Fibroblast of skin of right biceps (primary cell): Measurements from ENCODE around the gene ADAMTSL3.
"Not testable (repeated sequence)": the region's sequence is repeated elsewhere in the genome, so short reads cannot be mapped to it uniquely, and the experiment has no call there.

Experiments
- DNase-seq: peaks from one replicate; pipeline ENCODE4 v3.0.0-alpha.2; 2013

ADAMTSL3 gene

DNA sequence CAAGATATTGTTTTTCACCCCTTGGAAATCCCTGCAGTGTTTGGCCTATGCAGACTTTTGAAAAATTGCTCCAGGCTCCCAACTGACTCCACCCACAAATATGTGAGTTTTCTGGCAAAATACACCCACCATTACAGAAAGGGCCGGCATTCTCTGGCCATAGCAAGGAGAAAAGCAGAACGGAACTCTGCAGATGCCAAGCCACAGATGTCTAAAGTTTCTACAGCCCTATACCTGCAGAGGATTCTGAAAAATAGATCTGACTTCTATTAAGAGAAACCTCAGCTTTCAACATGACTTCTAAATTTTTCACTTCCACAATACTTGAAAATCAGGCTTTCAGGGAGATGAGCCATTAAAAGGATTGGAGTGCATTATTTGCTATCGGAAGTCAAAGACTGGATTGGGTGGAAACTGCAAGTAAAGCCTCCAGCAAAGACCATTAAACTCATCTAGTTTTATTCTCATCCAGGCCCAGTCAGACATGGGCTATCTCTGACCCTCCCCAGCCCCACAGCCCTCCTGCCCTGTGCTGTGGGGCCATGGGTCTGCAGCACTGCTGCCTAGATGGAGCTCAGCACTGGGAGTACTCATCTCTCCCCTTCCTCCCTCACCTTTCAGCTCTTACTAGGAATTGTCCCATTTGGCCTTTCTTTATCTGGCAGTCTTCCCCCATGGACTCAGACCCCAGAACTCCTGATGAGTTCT is 338.6 kb downstream of the ADAMTSL3 start:
- no peak for DNase-seq

DNA sequence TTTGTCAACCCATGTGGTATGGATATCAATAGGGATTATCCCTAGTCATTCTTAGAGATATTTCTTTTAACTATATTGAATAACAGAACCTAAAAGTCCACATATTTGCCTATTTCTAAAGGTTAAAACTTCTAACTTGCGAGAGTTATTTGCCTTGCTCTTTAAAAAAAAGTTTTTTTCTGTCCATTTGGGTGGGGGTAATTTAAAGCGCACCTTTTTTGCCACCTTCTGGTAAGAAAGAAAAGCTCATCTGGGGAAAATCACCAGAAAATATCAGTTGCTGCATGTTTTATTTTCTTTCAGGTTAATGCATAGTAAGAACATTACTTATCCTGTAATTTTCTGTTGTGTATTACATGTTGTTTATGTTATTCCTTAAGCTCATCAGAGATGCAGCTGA is 339.7 kb downstream of the ADAMTSL3 start:
- DNase-seq, result no peak

DNA sequence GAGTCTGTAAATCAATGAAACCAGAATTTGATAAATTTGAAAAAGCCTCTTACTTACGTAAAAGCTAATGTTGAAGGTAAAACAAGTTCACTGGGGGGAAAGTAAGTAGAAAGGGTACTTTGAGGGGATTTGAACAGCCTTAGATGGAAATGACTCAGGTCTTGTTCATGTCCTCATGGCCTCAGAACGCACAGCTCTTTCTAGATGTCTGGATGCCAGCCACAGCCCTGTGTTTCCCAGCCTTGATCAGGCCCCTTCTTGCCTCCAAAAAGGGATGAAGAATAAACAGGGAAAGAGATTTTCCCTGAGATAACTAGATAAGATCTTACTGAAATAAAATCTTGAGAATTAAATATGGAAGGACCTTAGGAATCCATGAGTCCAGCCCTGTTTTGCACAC is 344.6 kb downstream of the ADAMTSL3 start:
- peak; percentile 76 for DNase-seq

DNA sequence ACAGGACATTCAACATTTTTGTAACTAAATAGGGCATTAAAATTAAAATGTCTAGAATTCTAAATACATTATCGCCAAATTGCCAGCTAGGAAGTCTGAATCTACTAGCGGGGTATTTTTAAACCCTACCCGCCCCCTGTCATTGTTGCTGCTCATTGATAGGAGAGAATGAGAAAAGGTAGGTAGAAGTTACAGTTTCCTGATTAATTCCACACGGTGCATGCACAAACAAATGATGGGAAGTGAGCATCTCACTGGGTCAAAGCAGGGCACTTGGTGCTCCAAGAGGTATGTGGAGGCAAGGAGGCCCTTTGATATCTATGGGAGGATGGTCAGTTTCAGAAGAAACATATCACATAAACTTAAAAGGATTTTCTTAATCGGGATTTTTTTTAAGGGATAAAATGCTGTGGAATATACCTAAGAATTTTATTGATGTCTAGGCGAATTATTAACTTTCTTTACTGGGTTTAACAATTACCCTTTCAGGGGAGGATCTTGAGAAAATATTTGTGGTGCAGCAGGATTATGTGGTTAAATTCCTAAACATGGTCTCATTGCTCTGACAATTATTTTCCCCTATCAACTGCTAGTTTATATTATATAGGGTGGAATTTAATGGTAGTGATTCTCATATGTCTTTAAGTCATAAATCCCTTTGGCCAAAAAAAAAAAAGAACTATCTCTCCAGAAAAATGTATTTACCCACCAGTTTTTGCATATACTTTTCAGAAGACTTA is 345.6 kb downstream of the ADAMTSL3 start:
- peak; percentile 85 for DNase-seq

DNA sequence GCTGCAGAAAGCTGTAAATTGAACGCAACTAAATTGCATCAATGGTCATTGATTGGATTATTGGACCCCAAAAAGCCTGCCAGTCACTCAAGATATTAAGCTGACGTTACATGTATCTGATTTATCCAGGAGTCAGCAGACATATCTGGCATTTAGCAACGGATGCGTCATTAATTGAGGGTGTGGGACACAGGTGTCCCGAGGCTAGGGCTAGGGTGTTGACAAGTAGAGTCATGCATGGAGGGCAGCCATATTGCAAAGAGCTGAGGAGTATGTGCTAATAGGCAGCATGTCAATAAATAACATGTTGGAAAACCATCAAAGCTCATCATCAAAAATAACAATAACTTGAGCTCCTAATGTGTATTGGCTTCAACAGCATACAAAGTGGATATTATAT is 347.1 kb downstream of the ADAMTSL3 start:
- peak; percentile 6 for DNase-seq

DNA sequence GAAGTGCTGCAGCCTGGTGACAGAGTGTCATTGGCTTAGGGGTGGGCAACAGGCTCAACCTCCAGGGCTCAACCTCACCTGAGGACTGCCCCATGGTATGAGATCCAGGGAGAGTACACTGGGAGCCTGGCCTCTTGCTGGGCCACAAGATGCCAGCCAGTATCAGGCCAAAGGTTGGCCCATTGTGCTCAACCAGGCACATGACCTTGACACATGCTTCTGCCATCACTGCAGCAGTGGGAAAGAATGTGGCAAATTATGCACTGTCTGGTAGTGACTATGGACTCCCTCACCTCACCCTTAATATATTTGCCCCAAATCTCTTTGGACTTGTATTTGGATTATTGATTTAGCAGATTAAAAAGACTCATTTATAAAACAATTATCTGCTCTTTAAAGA is 347.7 kb downstream of the ADAMTSL3 start:
- no peak for DNase-seq

DNA sequence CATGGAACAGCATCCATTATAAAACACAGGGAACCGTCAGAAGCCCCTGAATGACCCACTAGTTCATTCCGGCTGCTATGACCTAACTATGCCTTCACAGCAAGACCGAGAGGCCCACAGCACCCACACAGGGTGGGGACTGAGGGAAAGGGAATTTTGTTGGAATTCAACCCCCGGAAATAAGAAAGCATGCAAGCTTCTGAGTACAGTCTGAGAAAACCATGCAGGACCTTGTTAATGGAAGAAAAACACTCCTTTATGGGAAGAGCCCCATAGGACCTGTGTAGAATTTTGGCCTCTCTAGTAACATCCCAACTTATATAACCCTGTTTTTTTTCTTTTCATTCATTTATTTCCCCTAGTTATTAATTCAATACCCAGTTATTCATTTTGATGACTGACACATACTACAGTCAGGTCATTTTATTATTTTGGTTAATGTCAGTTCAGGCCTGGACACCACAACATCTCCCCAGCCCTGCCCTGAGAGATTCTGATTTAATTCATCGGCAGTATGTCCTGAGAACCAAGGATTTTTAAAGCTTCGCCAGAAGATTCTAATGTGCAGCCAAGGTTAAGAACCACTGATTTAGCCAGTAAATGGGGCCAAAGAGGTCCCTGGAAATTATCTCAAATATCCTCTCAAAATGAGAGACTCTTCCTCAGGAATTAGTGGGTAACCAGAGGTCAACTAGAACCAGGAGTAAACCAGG is 350.0 kb downstream of the ADAMTSL3 start:
- DNase-seq, result no peak

DNA sequence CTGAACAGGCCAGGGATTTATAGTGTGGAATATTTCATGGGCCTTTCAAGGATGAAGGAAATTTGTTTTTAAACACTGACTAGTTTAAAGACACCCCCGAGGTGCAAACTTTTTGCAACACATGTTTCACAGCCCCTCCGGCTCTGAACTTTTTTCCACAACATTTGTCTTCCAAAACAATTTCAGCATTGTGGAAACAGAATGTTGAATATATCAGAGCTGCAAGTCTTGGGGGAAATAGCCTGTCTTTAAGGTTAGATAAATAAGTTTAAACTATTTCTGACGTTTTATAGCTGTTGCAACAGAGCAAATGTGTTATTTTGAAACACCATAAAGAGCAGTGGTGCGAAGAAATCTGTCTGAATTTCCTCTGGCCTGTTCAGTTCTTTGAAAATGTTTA is 352.5 kb downstream of the ADAMTSL3 start:
- peak; percentile 2 for DNase-seq

DNA sequence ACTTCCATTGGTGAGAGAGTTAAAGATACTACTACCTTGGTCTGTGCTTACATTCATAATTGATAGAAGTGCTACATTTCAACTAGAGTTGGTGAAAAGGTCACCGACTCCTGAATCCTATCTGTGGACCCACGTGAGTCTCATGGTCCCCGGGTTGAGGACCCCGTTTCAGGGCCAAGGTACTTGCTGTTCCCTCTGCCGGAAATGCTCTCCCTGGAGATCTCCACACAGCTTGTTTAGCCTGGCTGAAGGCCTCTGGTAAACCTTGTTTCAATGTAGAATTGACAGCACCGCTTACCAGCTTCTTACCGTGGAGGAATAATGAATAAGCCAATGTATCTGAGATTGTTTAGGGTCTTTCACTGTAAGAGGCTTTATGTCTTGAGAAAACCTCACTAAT is 355.7 kb downstream of the ADAMTSL3 start:
- no peak for DNase-seq

DNA sequence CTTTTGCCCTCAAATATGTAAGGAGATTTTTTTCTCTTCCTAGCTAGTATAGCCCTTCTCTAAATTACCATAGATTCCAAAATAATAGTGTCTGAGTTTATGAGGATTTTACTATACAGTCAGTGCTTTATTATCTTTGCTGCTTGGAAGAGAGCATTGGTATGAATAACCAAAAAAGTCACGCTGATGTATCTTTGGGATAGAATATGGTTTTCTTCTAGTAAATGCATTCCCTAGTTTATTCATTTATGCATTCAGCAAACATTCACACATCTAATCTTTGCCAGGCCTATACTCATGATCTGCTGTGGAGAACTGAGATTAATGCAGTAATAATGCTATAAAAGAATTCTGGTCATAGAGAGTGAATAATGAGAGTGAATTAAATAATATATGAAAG is 356.3 kb downstream of the ADAMTSL3 start:
- no peak for DNase-seq

DNA sequence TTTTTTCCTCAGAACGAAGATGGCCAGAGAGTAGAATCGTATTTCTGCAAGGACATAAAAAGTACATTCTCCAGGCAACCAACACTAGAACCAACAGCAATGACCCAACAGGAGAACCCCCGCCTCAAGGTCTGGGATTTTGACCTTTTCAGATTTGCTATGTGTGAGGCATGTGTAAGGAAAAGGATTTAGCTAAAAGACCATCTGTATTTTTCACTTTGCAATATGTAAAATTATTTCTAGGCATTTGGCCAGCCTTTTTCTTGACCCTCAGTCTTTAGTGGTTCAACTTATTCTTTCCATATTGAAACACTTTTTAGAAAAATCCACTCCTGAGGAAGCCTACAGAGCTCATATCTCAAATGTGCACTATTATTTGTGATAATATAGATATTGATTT is 362.4 kb downstream of the ADAMTSL3 start:
- DNase-seq, result no peak

DNA sequence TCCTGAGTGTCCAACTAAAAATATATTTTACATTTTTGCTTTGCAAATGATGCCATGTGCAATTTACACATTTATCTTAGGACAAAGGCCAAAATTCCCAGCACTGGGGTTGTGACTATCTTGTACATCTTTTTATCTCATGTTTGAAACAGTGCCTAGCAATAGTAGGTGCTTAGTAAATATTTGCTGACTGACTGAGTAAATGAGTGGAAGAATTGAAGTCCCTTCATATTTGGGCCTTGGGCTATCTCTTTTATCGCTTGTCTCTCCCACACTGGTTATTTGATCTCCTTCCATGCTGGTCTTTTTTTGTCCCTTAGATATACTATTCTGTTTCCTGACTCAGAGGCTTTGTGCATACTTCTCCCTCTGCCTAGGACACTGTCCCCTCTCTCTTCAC is 368.6 kb downstream of the ADAMTSL3 start:
- no peak for DNase-seq

DNA sequence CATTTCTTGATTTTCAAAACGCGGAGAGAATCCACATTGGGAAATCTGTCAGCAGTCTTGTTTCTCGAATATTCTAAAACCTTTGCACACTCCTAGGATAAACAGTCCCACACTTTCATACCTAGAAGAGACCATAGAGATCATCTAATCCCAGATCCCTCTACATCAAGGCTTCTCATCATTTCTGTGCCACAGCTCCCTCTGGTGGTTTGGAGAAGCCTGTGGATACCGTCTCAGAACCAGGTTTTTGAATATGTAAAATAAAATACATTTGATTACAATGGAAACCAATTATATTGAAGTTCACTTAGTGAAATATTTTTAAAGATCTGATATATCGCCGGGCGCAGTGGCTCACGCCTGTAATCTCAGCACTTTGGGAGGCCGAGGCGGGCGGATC is 369.7 kb downstream of the ADAMTSL3 start:
- DNase-seq, result peak; percentile 46

DNA sequence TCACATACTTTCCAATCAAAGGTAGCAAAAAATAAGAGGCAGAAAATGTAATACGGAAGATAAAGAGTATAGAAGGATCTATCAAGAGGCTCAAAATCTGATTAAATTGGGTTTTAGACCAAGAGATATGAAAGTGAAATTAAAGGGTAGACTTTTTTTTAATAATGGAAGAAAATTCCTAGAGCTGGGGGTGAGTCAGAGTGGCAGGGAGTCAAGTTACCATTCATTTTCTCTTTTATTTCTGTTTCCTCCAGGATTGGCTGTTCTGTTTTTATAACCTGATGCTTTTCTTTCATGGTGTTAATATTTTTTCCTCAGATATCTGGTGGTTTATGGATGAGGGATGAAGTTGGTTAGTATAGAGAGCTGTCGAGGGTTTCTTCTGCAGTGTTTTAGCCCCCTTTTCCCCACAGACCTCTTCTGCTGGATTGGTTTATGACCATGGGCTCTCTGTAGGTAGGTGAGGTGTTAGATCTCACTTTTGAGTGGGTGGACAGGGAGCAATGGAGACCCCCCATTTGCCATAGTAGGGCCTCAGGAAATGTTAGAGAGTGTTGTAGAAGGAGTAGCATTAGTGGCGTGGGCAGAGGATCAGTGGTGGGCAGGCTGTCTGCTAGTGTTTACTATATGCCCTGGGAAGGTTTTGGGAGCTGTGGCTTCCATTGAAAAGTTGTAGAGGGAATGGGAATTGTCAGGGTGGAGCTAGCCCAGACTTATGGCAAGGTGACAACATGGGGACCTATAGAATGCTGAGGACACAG is 380.1 kb downstream of the ADAMTSL3 start:
- DNase-seq, result peak; percentile 4

DNA sequence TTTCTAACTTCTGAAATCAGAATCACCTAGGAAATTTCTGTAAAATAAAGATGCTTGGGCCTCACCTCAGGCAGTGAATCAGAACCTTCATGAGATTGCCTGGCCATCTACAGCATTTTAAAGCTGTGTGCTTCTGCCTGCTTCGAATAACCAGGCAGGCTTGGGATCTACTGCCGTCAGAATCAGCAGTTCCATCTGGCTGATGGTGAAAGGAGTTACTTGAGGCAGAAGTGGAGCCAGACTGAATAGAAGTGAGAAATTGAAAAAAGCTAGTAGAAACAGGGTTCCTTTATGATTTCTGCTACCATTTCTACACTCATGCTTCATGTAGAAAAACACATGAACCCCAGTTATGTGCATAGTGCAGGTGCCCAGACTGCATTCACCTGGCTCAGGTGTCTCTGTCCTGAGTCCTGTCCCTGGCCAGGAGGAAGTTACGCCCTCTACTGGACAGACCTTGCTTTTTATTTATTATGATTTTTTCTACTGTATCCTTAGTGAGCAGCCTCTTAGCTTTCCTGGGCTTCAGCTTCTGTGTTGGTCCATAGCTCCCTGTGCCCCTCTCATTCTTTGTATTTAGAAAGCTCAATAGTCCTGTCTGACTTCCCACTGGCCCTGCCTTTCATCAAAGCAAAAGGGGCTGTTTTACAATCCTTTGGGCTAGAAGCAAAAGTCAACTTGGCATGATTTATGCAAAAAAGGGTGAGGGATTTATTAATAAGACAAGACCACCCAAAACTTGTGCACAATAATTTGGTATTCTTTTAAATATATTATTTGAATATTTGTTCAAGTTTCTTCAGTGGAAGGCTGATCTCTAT is 380.9 kb downstream of the ADAMTSL3 start:
- no peak for DNase-seq

DNA sequence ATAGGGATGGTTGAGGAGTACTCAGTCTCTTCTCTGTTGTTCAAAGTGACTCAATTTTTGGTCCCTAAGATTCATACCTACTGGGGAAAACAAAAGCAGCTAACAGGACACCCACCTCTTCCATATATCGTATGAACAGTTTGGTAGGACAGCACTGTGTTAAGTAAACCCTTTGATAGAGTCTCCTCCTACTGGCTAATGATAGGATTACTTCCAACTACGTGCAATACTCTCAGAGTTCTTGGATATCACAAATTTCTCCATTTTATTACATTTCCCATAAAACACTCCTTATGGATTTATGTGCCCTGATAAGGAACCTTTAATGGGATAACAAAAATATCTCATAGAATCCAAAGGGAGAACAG is 381.5 kb downstream of the ADAMTSL3 start:
- peak; percentile 38 for DNase-seq

DNA sequence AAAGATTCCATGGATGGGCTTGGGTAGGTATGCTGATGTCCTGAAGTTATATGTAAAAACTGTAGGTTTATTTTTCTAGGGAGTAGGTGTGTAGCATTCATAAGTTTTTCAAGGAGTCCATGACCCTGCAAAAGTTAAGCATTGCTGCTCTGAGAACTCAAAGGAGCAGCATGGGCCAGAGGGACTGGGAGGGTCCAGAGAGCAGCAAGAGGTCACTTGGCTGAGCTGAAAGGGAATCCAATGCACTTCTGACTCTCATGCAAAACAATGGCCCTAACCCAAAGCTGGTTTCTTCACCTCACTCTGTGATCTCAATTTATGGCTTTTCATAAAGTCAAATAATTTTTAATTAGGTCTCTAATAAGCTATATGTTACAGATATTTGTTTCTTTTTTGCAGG is 383.4 kb downstream of the ADAMTSL3 start:
- no peak for DNase-seq

DNA sequence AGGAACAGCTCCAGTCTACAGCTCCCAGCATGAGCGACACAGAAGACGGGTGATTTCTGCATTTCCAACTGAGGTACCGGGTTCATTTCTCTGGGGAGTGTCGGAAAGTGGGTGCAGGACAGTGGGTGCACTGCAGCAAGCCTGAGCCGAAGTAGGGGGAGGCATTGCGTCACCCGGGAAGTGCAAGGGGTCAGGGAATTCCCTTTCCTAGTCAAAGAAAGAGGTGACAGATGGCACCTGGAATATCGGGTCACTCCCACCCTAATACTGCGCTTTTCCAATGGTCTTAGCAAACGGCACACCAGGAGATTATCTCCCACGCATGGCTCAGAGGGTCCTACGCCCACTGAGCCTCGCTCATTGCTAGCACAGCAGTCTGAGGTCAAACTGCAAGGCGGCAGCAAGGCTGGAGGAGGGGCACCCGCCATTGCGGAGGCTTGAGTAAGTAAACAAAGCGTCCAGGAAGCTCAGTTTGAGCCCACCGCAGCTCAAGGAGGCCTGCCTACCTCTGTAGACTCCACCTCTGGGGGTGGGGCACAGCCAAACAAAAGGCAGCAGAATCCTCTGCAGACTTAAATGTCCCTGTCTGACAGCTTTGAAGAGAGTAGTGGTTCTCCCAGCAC is 388.6 kb downstream of the ADAMTSL3 start:
- not testable (repeated sequence) for DNase-seq

DNA sequence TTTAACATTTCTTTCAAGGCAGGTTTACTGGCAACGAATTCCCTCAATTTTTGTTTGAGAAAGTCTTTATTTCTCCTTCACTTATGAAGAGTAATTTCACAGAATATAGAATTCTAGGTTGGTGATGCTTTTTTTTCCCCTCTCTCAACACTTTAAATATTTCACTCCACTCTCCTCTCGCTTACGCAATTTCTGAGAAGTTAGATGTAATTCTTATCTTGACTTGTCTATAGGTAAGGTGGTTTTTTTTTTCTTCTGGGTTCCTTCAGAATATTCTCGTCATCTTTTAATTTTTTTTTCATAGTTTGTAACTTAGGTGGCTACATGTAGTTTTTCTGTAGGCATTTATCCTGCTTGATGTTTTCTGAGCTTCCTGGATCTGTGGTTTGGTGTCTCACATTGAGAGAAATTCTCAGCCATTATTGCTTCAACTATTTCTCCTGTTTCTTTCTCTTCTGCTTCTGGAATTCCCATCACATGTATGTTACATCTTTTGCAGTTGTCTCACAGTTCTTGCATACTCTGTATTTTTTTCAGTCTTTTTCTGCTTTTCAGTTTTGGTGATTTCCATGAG is 392.2 kb downstream of the ADAMTSL3 start:
- DNase-seq, result no peak

DNA sequence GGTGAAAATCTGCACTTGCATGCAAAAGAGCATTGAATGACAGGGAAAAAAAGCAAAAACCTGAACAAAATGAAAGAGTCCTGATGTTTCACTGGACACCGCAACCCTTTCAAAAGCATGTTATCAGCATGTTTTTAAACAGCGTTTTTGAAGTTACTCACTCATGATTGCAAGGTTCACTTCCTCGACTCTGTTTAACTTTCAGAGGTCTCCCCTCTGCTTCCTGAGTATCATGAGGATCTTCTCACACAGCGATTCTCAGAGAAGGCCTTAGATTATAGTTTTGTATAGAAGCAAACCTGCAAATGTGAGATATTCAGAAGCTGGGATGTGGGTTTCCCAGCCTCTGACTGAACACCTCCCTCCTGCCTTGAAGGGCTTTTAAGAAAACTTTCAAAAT is 395.6 kb downstream of the ADAMTSL3 start:
- DNase-seq, result not testable (repeated sequence)

DNA sequence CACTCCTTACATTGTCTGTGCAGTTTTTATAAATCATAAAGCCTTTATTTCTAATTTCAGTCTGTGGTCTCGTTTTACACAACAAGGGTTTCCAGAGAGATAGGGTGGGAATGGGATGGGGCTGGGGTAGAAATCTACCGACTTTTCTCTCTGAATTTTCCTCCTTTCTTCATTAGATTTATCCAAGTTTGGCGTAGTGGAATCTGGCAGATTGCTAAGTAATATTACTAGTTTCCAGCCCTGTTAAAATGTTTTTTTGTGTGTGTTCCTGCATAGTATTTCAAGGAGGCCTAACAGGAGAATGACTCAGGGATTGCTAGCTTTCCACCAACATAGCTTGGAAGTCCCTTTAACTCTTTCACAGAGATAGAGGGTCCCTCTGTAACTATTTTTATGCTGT is 396.2 kb downstream of the ADAMTSL3 start:
- DNase-seq, result no peak

DNA sequence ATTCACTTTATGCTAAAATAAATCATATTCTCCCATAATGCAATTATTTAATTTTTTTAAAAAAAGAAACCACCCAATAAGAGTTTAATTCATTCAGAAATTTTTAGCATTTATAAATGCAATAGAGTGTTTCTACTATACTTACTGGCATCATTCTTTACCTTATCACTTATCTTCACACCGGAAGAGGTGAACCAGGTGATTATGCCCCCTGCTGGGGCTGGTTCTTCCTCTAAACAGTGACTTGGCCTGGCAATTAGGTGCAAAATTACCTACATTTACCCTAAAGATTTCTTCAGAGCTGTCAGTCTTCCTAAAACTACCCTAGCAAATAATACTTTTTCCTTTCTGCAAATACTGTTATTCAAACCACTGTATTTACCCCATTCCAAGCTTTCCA is 397.2 kb downstream of the ADAMTSL3 start:
- DNase-seq, result not testable (repeated sequence)
